GM21390 (cell line): ENCODE measurements around the gene PWP2.

Experiments
- ATAC-seq: cut with Tn5 transposase; IDR thresholded peaks from one replicate; pipeline ENCODE4 v1.9.1; 2021; ENCODE audit not compliant: unreplicated experiment

PWP2 gene

GRCh38 chr21:44107026-44107501 lies at the start of gene PWP2:
Gene PWP2 (plus strand): TSS chr21:44107399. CDS start chr21:44107417, 18 bp downstream.
- ATAC-seq, result peak; percentile 92

- no peak for ATAC-seq
These were observed 49.1 kb upstream of the PWP2 start for GRCh38 chr21:44057960-44058651.

- ATAC-seq, result no peak
These were observed 48.6 kb upstream of the PWP2 start for GRCh38 chr21:44058652-44058964.

GRCh38 chr21:44058981-44059380 lies 48.2 kb upstream of the PWP2 start:
- no peak for ATAC-seq

GRCh38 chr21:44059710-44060109 lies 47.5 kb upstream of the PWP2 start:
- ATAC-seq, result no peak

GRCh38 chr21:44062380-44062779 lies 44.8 kb upstream of the PWP2 start:
- ATAC-seq, result no peak

- ATAC-seq, result no peak
These were observed 43.9 kb upstream of the PWP2 start for GRCh38 chr21:44063151-44063912.

- no peak for ATAC-seq
These were observed 42.3 kb upstream of the PWP2 start for GRCh38 chr21:44064852-44065403.

GRCh38 chr21:44065428-44065827 lies 41.8 kb upstream of the PWP2 start:
- no peak for ATAC-seq

- no peak for ATAC-seq
These were observed 41.1 kb upstream of the PWP2 start for GRCh38 chr21:44066116-44066515.

- ATAC-seq, result no peak
These were observed 40.0 kb upstream of the PWP2 start for GRCh38 chr21:44067011-44067839.

GRCh38 chr21:44070391-44070790 lies 36.8 kb upstream of the PWP2 start:
- ATAC-seq, result no peak

GRCh38 chr21:44071359-44072104 lies 35.7 kb upstream of the PWP2 start:
- ATAC-seq, result no peak

GRCh38 chr21:44072111-44072510 lies 35.1 kb upstream of the PWP2 start:
- no peak for ATAC-seq

- no peak for ATAC-seq
These were observed 32.8 kb upstream of the PWP2 start for GRCh38 chr21:44074315-44074958.

- no peak for ATAC-seq
These were observed 30.9 kb upstream of the PWP2 start for GRCh38 chr21:44076316-44076715.

GRCh38 chr21:44078411-44078981 lies 28.7 kb upstream of the PWP2 start:
- ATAC-seq, result no peak

GRCh38 chr21:44079446-44079845 lies 27.8 kb upstream of the PWP2 start:
- ATAC-seq, result no peak

GRCh38 chr21:44079846-44080245 lies 27.4 kb upstream of the PWP2 start:
- ATAC-seq, result no peak
